Measurements from ENCODE around the gene PCBP1.
A peak's percentile ranks its signal among the peaks of the same experiment; 100 is the strongest.
"Not testable (repeated sequence)": the region's sequence is repeated elsewhere in the genome, so short reads cannot be mapped to it uniquely, and the experiment has no call there.

Gene PCBP1

GRCh38 chr2:70083344-70084156 is 3.7 kb upstream of the PCBP1 start:
- DNase-seq, result peak; percentile 36 to 70

DNA sequence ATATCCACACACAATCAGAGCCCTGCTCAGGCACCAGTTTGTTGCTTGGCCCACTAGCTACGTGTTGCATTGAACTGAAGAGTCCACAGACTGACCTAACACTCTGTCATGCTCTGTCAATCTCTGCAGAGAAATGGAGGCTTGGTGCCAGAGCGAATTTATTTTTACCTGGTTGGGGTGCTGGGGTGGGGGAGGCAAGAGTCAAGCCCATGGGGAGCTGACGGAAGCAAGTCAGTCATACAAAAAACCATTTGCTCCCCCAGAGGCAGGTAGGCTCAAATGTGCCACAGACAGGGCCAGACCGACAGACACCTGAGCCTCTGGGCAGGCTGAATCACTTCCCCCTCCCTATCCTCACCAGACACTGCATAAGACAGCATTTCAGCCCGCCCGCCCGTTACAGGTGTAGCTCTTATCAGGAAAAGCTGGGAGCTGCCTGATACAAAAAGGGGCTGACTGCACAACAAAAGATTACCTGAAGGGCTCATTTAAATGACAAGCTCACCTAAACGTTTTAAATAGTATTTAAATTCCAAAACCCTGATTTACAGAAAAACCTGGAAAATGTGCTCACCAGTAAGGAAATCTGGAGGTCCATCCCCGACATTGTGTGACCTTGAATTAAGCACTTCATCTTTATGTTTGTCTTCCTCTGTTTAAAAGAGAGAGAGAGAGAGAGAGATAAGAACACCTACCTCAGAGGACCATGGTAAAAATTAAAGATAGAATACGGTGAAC is 2.1 kb upstream of the PCBP1 start:
- DNase-seq, result peak; percentile 57 to 82

- no peak for DNase-seq
These were observed 1.5 kb upstream of the PCBP1 start for GRCh38 chr2:70085711-70086277.

- DNase-seq, result peak; percentile 63 to 66
These were observed 919 bp upstream of the PCBP1 start for GRCh38 chr2:70086278-70086837.

DNA sequence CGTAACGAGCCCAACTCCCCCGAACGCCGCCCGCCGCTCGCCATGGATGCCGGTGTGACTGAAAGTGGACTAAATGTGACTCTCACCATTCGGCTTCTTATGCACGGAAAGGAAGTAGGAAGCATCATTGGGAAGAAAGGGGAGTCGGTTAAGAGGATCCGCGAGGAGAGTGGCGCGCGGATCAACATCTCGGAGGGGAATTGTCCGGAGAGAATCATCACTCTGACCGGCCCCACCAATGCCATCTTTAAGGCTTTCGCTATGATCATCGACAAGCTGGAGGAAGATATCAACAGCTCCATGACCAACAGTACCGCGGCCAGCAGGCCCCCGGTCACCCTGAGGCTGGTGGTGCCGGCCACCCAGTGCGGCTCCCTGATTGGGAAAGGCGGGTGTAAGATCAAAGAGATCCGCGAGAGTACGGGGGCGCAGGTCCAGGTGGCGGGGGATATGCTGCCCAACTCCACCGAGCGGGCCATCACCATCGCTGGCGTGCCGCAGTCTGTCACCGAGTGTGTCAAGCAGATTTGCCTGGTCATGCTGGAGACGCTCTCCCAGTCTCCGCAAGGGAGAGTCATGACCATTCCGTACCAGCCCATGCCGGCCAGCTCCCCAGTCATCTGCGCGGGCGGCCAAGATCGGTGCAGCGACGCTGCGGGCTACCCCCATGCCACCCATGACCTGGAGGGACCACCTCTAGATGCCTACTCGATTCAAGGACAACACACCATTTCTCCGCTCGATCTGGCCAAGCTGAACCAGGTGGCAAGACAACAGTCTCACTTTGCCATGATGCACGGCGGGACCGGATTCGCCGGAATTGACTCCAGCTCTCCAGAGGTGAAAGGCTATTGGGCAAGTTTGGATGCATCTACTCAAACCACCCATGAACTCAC is 673 bp downstream of the PCBP1 start:
- DNase-seq, result peak; percentile 34 to 45

GRCh38 chr2:70088598-70089219 is 1.4 kb downstream of the PCBP1 start:
- DNase-seq, result no peak

DNA sequence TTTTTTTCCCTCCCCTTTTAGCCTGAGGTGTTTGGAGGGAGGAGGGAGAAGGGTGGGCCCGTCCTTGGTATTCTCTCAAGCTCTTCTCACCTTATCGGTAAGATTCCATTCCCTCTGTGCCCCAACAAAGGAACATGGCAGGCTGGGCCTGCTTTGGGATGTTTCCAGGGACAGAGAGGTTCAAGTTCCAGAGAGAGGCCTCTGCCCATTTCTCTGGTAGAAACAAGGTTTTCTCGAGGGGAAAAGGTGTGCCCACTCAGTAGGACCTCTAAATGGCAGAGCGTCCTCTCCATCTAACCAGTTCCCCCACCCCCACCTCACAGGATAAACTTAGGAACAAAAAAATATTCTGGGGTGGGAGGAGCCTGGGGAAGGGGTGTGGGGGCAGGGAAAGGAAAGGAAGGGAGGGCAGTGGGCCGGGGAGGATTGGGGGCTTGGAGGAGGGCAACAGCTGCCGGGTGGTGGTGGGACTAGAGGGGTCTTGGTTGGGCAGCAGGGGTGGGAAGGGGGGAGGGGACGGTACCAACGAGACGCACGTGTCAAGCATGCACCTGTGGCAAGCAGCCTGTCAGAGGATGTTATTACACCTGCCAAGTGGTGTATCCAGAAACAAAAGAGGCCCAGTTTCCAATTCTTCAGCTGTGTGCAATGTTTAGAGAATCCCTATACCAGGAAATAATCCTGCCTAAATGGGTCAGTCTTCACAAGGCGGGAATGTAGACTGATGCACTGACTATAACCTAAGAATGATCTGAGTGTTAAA is 2.1 kb downstream of the PCBP1 start:
- peak; percentile 37 to 46 for DNase-seq

DNA sequence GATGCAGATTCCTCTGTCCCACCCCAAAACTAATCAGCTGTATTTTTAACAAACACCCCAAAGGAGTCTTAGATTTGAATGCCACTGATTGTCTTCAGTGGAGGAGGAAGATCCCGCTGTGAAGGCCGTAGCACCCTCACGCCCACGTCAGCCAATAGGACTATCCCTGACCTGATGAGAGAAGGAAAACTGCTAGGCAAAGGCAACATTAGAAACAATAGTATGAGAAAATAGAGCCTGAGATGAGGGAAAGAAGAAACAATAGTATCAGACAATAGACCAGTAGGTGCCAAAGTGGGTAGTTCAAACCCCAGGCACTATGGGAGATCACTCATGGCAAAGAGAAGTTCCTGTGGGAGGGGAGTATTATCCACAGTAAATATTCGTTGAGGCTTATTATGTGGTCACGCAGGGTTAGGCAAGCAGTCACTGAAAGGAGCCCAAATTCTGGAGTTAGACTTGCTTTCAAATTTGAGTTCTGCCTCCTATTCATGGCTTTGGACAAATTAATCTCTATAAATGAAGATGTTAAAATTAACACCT is 2.8 kb downstream of the PCBP1 start:
- no peak for DNase-seq

DNA sequence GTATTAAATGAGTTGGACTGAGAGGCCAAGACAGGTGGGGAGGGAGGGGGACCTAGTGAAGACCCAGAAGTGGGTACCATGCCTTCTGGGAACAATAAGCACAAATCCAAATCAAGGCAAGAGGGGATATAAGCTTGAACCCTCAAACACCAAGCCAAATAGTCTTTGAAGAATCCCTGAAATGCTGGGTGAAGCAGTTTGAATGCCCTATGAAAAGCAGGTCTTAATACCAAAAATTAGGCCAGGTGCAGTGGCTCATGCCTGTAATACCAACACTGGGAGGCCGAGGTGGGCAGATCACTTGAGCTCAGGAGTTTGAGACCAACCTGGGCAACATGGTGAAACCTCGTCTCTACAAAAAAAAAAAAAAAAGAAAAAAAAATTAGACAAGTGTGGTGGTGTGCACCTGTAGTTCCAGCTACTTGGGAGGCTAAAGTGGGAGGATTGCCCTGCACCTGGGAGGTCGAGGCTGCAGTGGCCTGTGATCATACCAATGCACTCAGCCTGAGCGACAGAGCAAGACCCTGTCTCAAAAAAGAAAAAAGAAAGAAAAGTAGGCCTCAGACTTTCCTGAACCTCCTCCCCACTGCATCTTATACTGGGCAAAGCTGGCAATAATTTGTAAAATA is 3.5 kb downstream of the PCBP1 start:
- DNase-seq, result no peak

DNA sequence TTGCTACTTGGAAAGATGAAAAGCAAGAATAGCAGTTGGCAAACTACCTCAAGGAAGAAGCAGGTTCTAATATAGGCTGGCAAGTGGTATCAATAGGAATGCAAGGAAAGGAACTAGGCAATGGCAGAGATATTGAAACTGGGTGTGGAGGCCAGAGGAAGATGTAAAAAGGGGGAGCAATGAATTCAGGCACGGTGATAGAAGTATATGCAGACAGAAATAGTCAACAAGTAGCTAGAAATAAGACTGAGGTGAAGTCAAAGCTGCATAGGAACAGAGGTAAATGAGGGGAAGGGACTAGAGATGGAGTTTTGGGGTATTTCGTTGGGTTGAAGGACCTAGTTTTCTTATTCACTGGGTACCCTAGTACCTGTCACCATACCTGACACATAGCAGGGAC is 4.1 kb downstream of the PCBP1 start:
- DNase-seq, result no peak

- no peak for DNase-seq
These were observed 4.5 kb downstream of the PCBP1 start for GRCh38 chr2:70091816-70092215.

GRCh38 chr2:70092576-70093243 is 5.4 kb downstream of the PCBP1 start:
- DNase-seq, result not testable (repeated sequence)

DNA sequence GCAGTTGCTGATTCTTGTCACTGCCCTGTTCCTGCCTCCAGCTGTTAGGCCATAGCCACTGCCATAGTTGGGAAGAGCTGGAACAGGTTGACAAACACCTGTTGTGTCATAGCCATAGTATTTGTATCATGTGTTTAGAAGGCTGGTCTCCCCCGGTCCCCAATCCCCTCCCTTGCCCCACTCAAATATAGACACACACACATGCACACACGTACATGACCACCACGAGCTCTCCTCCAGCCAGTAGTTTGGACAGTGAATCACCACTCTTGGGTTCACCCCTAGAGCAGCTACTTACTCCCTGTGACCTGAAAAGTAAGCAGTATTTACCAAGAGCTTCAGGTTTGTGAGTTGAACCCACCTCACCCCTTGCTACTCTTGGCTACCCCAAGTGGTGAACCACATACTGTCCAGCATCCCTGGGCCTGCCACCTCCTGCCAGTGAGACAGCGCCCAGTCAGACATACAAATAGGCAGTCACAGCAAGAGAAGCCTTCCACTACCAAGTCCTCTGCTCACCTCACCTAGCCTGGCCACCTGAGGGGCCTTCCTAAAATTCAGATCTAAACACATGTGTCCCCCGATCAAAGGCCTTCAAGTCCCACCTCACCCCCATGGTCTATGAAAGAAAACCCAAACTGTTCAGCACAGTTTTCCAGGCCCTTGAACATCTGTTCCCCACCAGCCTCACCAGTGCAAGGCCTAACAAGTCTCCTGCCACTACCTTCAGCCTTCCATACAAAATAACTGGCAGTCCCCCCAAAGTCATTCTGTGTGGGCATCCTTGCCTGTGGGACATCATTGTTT is 7.1 kb downstream of the PCBP1 start:
- no peak for DNase-seq

- DNase-seq, result peak in 1 of 2 experiments; percentile 53
These were observed 7.9 kb downstream of the PCBP1 start for GRCh38 chr2:70094978-70095719.

- DNase-seq, result no peak
These were observed 8.7 kb downstream of the PCBP1 start for GRCh38 chr2:70095720-70096670.

DNA sequence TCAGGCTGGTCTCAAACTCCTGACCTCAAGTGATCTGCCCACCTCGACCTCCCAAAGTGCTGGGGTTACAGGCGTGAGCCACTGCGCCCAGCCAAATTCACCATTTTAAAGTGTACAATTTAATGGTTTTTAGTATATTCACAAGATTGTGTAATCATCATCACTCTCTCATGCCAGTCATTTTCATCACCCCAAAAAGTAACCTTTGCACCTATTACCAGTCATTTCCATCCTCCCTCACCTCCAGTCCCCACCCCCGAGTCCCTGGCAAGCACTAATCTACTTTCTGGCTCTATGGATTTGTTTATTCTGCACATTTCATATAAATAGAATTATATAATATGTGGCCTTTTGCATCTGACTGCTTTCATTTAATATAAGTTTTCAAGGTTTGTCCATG is 10.8 kb downstream of the PCBP1 start:
- DNase-seq, result no peak

GRCh38 chr2:70099270-70099669 is 12.0 kb downstream of the PCBP1 start:
- DNase-seq, result no peak
